HEK293 (cell line): ENCODE data around the gene PELI3.
A peak's percentile ranks its signal among the peaks of the same experiment; 100 is the strongest.

Experiments
- CTCF ChIA-PET: fragments of 350-600 bp; formaldehyde crosslinking; extraction: SDS; loops from one replicate; lab custom pipeline; 2021; ENCODE audit warnings: antibody characterized with exemption; lab: Yijun Ruan, JAX
- POLR2A ChIA-PET: fragments of 300-600 bp; formaldehyde crosslinking; extraction: SDS; loops from one replicate; lab custom pipeline; 2020; ENCODE audit warnings: antibody characterized with exemption, inconsistent platforms; lab: Yijun Ruan, JAX
- H3K27ac ChIP-seq: fragments of 200-500 bp; sonication (Bioruptor generic); 2 replicates; pipeline ENCODE4 v1.5.1; 2014; ENCODE audit warnings: low read depth, low read length, control low read depth, inconsistent platforms; ENCODE audit errors: extremely low read depth
- H3K36me3 ChIP-seq, 2 experiments: fragments of 200-500 bp in 1 of 2; sonication (Bioruptor generic) in 1 of 2; 1 replicate in 1 of 2; 2 replicates in 1 of 2; pipeline ENCODE4 v1.5.1; 2014 to 2017; ENCODE audit warnings: inconsistent platforms in 2 of 2, low read length in 2 of 2; ENCODE audit not compliant: control insufficient read depth in 2 of 2, insufficient read depth in 1 of 2
- H3K4me1 ChIP-seq: fragments of 200-500 bp; sonication (Bioruptor generic); 2 replicates; pipeline ENCODE4 v1.5.1; 2014; ENCODE audit warnings: mild to moderate bottlenecking, low read length, inconsistent platforms; ENCODE audit not compliant: control insufficient read depth, insufficient read depth
- H3K4me3 ChIP-seq: 2 replicates; pipeline ENCODE4 v1.5.1; 2011; ENCODE audit warnings: low read depth, mild to moderate bottlenecking, control low read depth, low read length, moderate library complexity
- H3K9me3 ChIP-seq: fragments of 200-500 bp; sonication (Bioruptor generic); 2 replicates; pipeline ENCODE4 v1.5.1; 2014; ENCODE audit warnings: low read depth, low read length, inconsistent platforms; ENCODE audit not compliant: control insufficient read depth, insufficient read depth
- IKZF3 ChIP-seq: fragments of 450-650 bp; IDR thresholded peaks from 2 replicates; pipeline ENCODE4 v1.5.0; 2018; ENCODE audit warnings: missing biosample characterization, mild to moderate bottlenecking, missing genetic modification characterization, moderate library complexity
- KLF9 ChIP-seq: fragments of 450-650 bp; formaldehyde crosslinking; IDR thresholded peaks from 2 replicates; pipeline ENCODE4 v1.5.1; 2016; ENCODE audit warnings: missing biosample characterization, missing genetic modification characterization, low read depth
- PRDM1 ChIP-seq: fragments of 450-650 bp; formaldehyde crosslinking; IDR thresholded peaks from 2 replicates; pipeline ENCODE4; 2016; ENCODE audit warnings: missing biosample characterization, missing genetic modification characterization
- ZBTB17 ChIP-seq: fragments of 450-650 bp; formaldehyde crosslinking; IDR thresholded peaks from 2 replicates; pipeline ENCODE4 v1.5.1; 2016; ENCODE audit warnings: missing biosample characterization, missing genetic modification characterization
- ZBTB7A ChIP-seq: fragments of 450-650 bp; formaldehyde crosslinking; IDR thresholded peaks from 2 replicates; pipeline ENCODE4 v1.5.1; 2016; ENCODE audit warnings: low read depth, missing biosample characterization, missing genetic modification characterization
- ZNF114 ChIP-seq: fragments of 450-650 bp; formaldehyde crosslinking; IDR thresholded peaks from 2 replicates; pipeline ENCODE4 v1.5.0; 2017; ENCODE audit warnings: missing biosample characterization, missing genetic modification characterization
- ZNF121 ChIP-seq: fragments of 450-650 bp; formaldehyde crosslinking; IDR thresholded peaks from 2 replicates; pipeline ENCODE4 v1.5.1; 2016; ENCODE audit warnings: missing biosample characterization, missing genetic modification characterization
- ZNF138 ChIP-seq: fragments of 450-650 bp; formaldehyde crosslinking; IDR thresholded peaks from 2 replicates; pipeline ENCODE4 v1.5.1; 2016; ENCODE audit warnings: missing biosample characterization, missing genetic modification characterization, borderline replicate concordance
- ZNF184 ChIP-seq: fragments of 450-650 bp; IDR thresholded peaks from 2 replicates; pipeline ENCODE4 v1.5.1; 2018; ENCODE audit warnings: missing biosample characterization, mild to moderate bottlenecking, missing genetic modification characterization
- ZNF23 ChIP-seq: fragments of 450-650 bp; formaldehyde crosslinking; IDR thresholded peaks from 2 replicates; pipeline ENCODE4 v1.5.1; 2016; ENCODE audit warnings: missing biosample characterization, missing genetic modification characterization, borderline replicate concordance
- ZNF239 ChIP-seq: fragments of 450-650 bp; formaldehyde crosslinking; IDR thresholded peaks from 2 replicates; pipeline ENCODE4 v1.5.1; 2016; ENCODE audit warnings: missing biosample characterization, missing genetic modification characterization
- ZNF311 ChIP-seq: fragments of 450-650 bp; formaldehyde crosslinking; IDR thresholded peaks from 2 replicates; pipeline ENCODE4 v1.5.1; 2017; ENCODE audit warnings: missing biosample characterization, missing genetic modification characterization, borderline replicate concordance
- ZNF324 ChIP-seq: fragments of 450-650 bp; formaldehyde crosslinking; IDR thresholded peaks from 2 replicates; pipeline ENCODE4 v1.5.1; 2016; ENCODE audit warnings: missing biosample characterization, missing genetic modification characterization
- ZNF335 ChIP-seq: fragments of 450-650 bp; formaldehyde crosslinking; conservative IDR thresholded peaks from 2 replicates; pipeline ENCODE4 v1.5.1; 2016; ENCODE audit warnings: missing biosample characterization, missing genetic modification characterization
- ZNF391 ChIP-seq: fragments of 450-650 bp; formaldehyde crosslinking; IDR thresholded peaks from 2 replicates; pipeline ENCODE4 v1.5.1; 2016; ENCODE audit warnings: low read depth, missing biosample characterization, missing genetic modification characterization, borderline replicate concordance
- ZNF404 ChIP-seq: fragments of 450-650 bp; formaldehyde crosslinking; IDR thresholded peaks from 2 replicates; pipeline ENCODE4 v1.5.1; 2017; ENCODE audit warnings: missing biosample characterization, missing genetic modification characterization
- ZNF555 ChIP-seq: fragments of 450-650 bp; formaldehyde crosslinking; conservative IDR thresholded peaks from 2 replicates; pipeline ENCODE4 v1.5.1; 2017; ENCODE audit warnings: missing biosample characterization, mild to moderate bottlenecking, missing genetic modification characterization, inconsistent platforms
- ZNF830 ChIP-seq: fragments of 450-650 bp; IDR thresholded peaks from 2 replicates; pipeline ENCODE4 v1.5.0; 2018; ENCODE audit warnings: missing biosample characterization, missing genetic modification characterization, low read depth, mild to moderate bottlenecking, moderate library complexity
- TF ChIP-seq, protein P1 (sequence below): fragments of 450-650 bp; formaldehyde crosslinking; IDR thresholded peaks from 2 replicates; pipeline ENCODE4 v1.5.1; 2016; ENCODE audit warnings: missing biosample characterization, missing genetic modification characterization, borderline replicate concordance
- TF ChIP-seq, protein P2 (sequence below): fragments of 450-650 bp; formaldehyde crosslinking; IDR thresholded peaks from 2 replicates; pipeline ENCODE4 v1.5.1; 2016; ENCODE audit warnings: missing biosample characterization, missing genetic modification characterization
- TF ChIP-seq, protein P3 (sequence below): fragments of 450-650 bp; formaldehyde crosslinking; IDR thresholded peaks from 2 replicates; pipeline ENCODE4 v1.5.1; 2016; ENCODE audit warnings: missing biosample characterization, missing genetic modification characterization, low read depth
- TF ChIP-seq, protein P4 (sequence below): fragments of 450-650 bp; formaldehyde crosslinking; IDR thresholded peaks from 2 replicates; pipeline ENCODE4 v1.5.1; 2017; ENCODE audit warnings: missing biosample characterization, missing genetic modification characterization

Gene PELI3

DNA sequence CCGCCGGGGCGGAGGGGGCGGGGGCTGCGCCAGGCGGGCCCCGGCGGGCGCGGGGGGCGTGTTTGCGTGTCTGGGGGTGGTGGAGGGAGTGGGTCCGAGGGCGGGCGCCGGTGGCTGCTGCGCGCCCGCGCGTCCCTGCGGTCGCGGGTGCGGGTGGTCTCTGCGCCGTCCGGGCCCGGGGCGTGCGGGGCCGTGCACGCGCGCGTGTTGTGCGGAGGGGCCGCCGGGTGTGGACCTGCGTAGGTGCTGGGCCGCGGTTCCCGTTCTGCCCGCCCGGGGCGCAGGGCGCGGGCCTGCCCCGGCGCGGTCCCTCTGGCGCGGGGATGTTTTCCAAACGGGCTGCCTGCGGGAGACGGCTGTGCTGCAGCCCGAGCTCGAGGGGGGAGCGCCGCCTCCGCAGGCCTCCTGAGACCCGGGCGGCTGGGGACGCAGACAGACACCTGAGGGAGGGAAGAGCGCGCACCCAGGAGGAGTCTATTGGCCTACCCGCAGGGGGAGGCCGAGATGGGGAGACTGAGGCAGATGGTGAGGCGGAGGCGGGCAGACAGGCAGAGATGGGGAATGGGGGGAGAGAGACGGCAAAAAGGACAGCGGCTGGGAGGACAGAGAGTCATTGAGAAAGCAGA, 442 bp downstream of the PELI3 start:
- H3K4me3 ChIP-seq: peak overlapping the region; percentile 53
- ChIA-PET POLR2A (interaction anchor here (0.9 to 6.2 kb wide), 10 partner anchors 8 to 149 kb away, joined by 3 to 64 read pairs (median 4); partner anchors contain the start of genes BBS1, DPP3, MRPL11 and RBM14), CTCF (interaction anchor here (0.5 to 1.0 kb wide), 8 partner anchors 12 to 325 kb away, joined by 3 to 5 read pairs (median 3); partner anchors contain the start of genes CCDC87, CCS and MRPL11)
- no peaks in the 10 kb centered on the region for H3K9me3 ChIP-seq
- peaks cover 0 to 29% of the 10 kb centered on the region in 2 experiments; a peak in 1 of 3 replicates for H3K36me3 ChIP-seq
- H3K4me1 ChIP-seq: no peaks in the 10 kb centered on the region
- H3K27ac ChIP-seq: no peak overlapping the region; the same call in 1 of the 2 replicates
- TF ChIP-seq ZNF830 (tag by site-specific recombination) (no peak), ZNF184 (no peak), KLF9 (tag by site-specific recombination) (no peak), ZNF391 (tag by site-specific recombination) (no peak), ZNF23 (tag by site-specific recombination) (no peak), ZNF239 (tag by site-specific recombination) (no peak), ZBTB7A (tag by site-specific recombination) (no peak), ZNF114 (tag by site-specific recombination) (no peak), IKZF3 (tag by site-specific recombination) (no peak), ZNF324 (tag by site-specific recombination) (no peak), ZNF311 (tag by site-specific recombination) (no peak), ZNF404 (tag by site-specific recombination) (no peak), PRDM1 (tag by site-specific recombination) (no peak), ZBTB17 (no peak), ZNF138 (tag by site-specific recombination) (no peak), ZNF555 (tag by site-specific recombination) (no peak), ZNF335 (tag by site-specific recombination) (peak; percentile 54), ZNF121 (no peak)
- TF ChIP-seq, protein P1, sequence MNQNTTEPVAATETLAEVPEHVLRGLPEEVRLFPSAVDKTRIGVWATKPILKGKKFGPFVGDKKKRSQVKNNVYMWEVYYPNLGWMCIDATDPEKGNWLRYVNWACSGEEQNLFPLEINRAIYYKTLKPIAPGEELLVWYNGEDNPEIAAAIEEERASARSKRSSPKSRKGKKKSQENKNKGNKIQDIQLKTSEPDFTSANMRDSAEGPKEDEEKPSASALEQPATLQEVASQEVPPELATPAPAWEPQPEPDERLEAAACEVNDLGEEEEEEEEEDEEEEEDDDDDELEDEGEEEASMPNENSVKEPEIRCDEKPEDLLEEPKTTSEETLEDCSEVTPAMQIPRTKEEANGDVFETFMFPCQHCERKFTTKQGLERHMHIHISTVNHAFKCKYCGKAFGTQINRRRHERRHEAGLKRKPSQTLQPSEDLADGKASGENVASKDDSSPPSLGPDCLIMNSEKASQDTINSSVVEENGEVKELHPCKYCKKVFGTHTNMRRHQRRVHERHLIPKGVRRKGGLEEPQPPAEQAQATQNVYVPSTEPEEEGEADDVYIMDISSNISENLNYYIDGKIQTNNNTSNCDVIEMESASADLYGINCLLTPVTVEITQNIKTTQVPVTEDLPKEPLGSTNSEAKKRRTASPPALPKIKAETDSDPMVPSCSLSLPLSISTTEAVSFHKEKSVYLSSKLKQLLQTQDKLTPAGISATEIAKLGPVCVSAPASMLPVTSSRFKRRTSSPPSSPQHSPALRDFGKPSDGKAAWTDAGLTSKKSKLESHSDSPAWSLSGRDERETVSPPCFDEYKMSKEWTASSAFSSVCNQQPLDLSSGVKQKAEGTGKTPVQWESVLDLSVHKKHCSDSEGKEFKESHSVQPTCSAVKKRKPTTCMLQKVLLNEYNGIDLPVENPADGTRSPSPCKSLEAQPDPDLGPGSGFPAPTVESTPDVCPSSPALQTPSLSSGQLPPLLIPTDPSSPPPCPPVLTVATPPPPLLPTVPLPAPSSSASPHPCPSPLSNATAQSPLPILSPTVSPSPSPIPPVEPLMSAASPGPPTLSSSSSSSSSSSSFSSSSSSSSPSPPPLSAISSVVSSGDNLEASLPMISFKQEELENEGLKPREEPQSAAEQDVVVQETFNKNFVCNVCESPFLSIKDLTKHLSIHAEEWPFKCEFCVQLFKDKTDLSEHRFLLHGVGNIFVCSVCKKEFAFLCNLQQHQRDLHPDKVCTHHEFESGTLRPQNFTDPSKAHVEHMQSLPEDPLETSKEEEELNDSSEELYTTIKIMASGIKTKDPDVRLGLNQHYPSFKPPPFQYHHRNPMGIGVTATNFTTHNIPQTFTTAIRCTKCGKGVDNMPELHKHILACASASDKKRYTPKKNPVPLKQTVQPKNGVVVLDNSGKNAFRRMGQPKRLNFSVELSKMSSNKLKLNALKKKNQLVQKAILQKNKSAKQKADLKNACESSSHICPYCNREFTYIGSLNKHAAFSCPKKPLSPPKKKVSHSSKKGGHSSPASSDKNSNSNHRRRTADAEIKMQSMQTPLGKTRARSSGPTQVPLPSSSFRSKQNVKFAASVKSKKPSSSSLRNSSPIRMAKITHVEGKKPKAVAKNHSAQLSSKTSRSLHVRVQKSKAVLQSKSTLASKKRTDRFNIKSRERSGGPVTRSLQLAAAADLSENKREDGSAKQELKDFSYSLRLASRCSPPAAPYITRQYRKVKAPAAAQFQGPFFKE (tag by site-specific recombination): no peak
- TF ChIP-seq, protein P2, sequence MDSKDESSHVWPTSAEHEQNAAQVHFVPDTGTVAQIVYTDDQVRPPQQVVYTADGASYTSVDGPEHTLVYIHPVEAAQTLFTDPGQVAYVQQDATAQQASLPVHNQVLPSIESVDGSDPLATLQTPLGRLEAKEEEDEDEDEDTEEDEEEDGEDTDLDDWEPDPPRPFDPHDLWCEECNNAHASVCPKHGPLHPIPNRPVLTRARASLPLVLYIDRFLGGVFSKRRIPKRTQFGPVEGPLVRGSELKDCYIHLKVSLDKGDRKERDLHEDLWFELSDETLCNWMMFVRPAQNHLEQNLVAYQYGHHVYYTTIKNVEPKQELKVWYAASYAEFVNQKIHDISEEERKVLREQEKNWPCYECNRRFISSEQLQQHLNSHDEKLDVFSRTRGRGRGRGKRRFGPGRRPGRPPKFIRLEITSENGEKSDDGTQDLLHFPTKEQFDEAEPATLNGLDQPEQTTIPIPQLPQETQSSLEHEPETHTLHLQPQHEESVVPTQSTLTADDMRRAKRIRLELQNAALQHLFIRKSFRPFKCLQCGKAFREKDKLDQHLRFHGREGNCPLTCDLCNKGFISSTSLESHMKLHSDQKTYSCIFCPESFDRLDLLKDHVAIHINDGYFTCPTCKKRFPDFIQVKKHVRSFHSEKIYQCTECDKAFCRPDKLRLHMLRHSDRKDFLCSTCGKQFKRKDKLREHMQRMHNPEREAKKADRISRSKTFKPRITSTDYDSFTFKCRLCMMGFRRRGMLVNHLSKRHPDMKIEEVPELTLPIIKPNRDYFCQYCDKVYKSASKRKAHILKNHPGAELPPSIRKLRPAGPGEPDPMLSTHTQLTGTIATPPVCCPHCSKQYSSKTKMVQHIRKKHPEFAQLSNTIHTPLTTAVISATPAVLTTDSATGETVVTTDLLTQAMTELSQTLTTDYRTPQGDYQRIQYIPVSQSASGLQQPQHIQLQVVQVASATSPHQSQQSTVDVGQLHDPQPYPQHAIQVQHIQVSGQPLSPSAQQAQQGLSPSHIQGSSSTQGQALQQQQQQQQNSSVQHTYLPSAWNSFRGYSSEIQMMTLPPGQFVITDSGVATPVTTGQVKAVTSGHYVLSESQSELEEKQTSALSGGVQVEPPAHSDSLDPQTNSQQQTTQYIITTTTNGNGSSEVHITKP (tag by site-specific recombination): peak; percentile 56; the same call in 1 of the 2 replicates
- TF ChIP-seq, protein P3, sequence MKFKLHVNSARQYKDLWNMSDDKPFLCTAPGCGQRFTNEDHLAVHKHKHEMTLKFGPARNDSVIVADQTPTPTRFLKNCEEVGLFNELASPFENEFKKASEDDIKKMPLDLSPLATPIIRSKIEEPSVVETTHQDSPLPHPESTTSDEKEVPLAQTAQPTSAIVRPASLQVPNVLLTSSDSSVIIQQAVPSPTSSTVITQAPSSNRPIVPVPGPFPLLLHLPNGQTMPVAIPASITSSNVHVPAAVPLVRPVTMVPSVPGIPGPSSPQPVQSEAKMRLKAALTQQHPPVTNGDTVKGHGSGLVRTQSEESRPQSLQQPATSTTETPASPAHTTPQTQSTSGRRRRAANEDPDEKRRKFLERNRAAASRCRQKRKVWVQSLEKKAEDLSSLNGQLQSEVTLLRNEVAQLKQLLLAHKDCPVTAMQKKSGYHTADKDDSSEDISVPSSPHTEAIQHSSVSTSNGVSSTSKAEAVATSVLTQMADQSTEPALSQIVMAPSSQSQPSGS: no peak
- TF ChIP-seq, protein P4, sequence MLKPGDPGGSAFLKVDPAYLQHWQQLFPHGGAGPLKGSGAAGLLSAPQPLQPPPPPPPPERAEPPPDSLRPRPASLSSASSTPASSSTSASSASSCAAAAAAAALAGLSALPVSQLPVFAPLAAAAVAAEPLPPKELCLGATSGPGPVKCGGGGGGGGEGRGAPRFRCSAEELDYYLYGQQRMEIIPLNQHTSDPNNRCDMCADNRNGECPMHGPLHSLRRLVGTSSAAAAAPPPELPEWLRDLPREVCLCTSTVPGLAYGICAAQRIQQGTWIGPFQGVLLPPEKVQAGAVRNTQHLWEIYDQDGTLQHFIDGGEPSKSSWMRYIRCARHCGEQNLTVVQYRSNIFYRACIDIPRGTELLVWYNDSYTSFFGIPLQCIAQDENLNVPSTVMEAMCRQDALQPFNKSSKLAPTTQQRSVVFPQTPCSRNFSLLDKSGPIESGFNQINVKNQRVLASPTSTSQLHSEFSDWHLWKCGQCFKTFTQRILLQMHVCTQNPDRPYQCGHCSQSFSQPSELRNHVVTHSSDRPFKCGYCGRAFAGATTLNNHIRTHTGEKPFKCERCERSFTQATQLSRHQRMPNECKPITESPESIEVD (tag by site-specific recombination): no peak
